GM19035 (cell line): Measurements from ENCODE around the gene GUSB.

Source experiments
- ATAC-seq: cut with Tn5 transposase; IDR thresholded peaks from one replicate; pipeline ENCODE4 v1.9.1; 2021; ENCODE audit not compliant: unreplicated experiment

GUSB gene

DNA sequence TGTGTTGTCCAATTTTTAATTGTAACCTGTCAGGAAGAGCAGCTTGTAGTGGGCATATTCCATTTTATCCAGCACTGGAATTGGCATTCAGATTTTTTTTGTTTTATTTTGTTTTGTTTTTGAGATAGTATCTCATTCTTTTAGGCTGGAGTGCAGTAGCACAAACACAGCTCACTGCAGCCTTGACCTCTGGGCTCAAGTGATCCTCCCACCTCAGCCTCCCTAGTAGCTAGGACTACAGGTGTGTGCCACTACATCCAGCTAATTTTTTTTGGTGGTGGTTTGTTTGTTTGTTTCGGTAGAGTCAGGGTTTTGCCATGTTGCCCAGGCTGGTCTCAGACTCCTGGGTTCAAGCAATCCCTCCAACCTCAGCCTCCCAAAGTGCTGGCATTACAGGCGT is 44.7 kb downstream of the GUSB start:
- no peak for ATAC-seq

DNA sequence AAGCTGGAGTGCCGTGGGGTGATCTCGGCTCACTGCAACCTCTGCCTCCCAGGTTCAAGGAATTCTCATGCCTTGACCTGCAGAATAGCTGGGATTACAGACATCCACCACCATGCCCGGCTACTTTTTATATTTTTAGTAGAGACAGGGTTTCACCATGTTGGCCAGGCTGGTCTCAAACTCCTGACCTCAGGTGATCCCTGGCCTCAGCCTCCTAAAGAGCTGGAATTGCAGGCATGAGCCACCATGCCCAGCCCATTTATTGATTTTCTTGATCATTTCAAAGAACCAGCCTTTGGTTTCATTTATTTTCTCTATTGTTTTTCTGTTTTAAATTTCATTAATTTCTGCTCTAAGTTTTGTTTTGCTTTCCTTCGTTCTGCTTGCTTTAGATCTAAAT is 50.3 kb downstream of the GUSB start:
- no peak for ATAC-seq

DNA sequence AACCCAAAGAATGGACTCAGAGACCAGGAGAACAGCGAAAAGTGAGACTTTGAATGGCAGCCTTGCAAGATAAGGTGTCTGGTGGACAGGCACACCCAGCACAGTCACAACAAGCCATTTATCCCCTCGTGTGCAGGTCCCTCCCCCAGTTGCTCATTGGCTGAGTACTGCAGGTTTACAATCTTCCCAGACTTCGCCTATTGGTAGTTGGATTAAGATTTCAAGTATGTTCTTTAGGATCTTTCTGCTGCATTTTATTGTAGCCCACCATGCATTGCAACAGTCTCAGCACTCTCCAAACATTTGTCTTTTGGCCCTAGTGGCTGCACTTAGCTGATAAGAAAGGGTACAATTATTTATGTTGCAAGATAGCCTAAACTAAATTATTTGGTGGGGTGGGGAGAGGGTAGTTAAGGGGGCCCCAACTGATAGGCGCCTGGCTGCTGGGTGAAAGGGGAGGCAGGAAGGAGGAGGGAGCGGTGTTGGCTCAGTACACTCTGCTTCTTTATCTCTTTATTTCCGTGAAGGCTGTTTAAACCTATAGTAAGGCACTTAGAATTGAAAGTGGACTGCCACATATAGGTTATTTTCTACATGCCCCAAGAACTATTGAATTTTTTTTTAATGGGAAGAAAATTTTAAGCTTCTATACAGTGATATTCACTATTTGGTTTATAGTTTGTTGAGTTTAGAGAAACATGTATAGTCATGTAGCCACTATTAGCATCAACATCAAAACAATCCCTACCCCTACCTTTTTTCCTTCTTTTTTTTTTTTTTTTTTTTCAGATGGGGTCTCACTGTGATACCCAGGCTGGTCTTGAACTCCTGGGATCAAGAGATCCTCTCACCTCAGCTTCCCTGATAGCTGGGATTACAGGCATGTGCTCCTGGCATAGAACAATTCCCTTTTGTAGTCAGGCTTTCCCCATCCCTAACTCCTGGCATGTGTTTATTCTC is 54.2 kb downstream of the GUSB start:
- no peak for ATAC-seq

DNA sequence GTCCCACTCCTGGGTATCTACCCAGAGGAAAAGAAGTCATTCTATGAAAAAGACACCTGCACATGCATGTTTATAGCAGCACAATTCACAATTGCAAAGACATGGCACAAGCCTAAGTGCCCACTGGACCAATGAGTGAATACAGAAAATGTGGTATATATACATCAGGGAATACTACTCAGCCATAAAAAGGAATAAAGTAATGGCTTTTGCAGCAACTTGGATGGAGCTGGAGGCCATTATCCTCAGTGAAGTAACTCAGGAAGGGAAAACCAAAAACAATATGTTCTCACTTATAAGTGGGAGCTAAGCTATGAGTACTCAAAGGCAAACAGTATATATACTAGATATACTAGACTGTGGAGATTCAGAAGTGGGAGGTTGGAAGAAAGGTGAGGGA is 55.4 kb downstream of the GUSB start:
- no peak for ATAC-seq

DNA sequence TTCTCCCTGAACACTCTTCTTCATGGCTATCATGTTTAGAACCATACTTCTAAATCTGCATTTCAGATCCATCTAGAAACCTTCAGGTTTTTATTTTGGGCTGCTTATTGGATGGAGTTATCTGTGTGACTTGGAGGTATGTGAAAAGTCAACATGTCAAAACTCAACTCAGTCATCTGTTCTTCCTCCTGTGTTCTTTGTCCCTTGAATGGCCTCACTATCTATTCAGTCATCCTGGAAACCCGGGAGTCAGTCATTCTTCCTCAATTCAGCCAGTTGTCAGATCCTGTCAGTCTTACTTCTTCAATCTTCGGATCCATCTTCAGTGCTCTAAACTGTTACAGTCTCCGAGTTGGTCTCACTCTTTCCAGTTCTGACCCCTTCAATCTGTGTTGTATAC is 57.0 kb downstream of the GUSB start:
- no peak for ATAC-seq

DNA sequence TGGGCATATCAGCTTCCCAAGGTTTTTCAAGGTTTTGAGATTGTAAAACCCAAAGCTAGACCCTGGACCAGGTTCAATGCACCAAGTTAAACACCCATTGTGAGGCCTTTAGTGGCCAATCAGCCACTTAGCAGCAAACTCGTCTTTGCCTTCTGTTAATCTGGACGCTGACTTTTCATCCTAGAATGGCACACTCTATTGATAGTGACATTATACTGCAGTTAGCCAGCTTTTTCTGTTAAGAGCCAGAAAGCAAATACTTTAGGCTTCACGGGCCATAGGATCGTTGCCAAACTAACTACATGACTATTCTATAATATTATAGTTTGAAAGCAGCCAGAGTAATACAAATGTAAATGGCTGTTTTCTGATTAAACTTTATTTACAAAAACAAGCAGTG is 57.8 kb downstream of the GUSB start:
- no peak for ATAC-seq

DNA sequence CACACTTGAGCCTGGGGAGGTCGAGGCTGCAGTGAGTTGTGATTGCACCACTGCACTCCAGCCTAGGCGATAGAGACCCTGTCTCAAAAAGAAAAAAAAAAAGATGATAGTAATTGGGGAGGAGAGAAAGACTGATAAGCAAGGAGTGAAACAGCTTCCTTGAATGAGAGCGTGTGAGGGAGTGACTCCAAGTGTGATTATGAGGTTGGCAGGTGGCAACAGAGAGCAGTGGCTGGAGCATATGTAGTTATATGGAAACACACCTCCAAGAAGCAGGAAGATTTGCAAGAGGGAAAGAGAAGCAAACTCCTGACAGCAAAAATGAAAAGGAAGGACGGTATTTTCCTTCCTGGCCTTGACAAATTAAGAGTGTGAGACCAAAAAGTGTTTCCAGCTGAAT is 58.7 kb downstream of the GUSB start:
- ATAC-seq, result no peak

DNA sequence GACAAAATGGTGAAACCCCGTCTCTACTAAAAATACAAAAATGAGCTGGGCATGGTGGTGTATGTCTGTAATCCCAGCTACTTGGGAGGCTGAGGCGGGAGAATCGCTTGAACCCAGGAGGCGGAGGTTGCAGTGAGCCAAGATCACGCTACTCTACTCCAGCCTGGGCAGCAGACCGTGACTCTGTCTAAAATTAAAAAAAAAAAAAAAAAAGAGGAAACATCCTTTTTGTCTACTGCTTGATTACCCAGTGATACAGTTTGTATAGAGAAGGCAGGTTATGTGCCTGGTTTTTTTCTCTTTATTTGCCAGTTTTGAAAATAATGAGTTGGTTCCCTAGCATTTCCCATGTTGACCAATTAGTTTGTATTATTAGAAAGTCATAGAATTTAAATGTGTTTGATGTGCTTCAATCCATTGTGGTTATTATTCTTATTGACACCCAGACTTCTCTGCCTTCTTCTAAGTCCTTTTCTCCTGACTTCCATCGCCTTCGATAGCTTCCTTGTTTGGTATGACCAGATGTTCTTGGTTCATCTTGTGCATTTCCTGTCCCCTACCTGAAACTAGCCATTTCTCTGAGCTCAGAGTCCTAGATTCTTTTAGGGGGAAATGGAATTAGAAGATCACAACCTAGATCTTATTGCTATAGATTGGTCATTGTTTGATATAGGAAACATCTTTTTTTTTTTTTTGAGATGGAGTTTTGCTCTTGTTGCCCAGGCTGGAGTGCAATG is 65.9 kb downstream of the GUSB start:
- no peak for ATAC-seq

DNA sequence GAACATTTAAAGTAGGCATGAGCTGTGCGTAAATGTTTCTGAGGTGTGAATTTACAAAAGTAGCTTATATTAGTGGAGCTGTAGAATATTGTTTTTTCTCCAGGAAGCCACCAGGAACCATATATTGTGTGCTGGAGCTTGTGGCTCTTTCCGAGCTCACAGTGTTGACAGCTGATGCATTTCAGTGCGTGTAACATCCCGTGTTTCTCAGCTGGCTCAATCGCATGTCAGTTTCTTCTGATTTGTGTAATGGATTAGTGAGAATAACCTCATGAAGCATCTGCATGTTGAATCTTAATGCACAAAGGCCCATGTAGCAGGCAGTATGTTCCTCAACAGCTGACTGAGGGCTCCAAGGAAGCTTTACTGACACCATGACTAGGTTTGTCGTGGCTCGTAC is 69.8 kb downstream of the GUSB start:
- ATAC-seq, result no peak
